ENCODE data around the gene ZNF219.

GRCh38 chr14:21136024-21136423 lies 37.6 kb upstream of the ZNF219 start:
- TF ChIP-seq, protein P1, sequence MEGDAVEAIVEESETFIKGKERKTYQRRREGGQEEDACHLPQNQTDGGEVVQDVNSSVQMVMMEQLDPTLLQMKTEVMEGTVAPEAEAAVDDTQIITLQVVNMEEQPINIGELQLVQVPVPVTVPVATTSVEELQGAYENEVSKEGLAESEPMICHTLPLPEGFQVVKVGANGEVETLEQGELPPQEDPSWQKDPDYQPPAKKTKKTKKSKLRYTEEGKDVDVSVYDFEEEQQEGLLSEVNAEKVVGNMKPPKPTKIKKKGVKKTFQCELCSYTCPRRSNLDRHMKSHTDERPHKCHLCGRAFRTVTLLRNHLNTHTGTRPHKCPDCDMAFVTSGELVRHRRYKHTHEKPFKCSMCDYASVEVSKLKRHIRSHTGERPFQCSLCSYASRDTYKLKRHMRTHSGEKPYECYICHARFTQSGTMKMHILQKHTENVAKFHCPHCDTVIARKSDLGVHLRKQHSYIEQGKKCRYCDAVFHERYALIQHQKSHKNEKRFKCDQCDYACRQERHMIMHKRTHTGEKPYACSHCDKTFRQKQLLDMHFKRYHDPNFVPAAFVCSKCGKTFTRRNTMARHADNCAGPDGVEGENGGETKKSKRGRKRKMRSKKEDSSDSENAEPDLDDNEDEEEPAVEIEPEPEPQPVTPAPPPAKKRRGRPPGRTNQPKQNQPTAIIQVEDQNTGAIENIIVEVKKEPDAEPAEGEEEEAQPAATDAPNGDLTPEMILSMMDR (IDR thresholded peaks at IDR 0.05), result peak; percentile 36 to 72 (median 63)
- no peak for TF ChIP-seq POLR2A (IDR thresholded peaks at IDR 0.05)
